ENCODE measurements around the gene RELL1.
A peak's percentile ranks its signal among the peaks of the same experiment; 100 is the strongest.
"Not testable (repeated sequence)": the region's sequence is repeated elsewhere in the genome, so short reads cannot be mapped to it uniquely, and the experiment has no call there.

Gene RELL1

DNA sequence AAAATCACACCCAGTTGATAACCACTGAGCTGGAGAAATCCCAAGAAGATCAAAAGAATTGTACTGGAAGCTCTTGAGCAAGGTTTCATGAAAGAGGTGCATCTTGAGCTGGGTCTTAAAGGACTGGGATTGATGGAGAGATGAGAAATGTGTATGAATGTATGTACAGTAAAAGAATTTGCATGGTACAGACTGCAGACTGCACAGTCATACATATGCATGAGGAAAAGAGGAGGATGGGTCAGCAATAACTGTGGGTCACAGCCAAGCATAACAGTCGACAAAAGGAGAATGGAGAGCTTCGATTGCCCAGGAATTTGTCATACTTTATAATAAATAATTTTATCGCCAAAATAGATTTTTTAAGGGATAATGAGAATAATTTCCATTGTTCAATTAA is 4.8 kb upstream of the RELL1 start:
- no peak for DNase-seq

DNA sequence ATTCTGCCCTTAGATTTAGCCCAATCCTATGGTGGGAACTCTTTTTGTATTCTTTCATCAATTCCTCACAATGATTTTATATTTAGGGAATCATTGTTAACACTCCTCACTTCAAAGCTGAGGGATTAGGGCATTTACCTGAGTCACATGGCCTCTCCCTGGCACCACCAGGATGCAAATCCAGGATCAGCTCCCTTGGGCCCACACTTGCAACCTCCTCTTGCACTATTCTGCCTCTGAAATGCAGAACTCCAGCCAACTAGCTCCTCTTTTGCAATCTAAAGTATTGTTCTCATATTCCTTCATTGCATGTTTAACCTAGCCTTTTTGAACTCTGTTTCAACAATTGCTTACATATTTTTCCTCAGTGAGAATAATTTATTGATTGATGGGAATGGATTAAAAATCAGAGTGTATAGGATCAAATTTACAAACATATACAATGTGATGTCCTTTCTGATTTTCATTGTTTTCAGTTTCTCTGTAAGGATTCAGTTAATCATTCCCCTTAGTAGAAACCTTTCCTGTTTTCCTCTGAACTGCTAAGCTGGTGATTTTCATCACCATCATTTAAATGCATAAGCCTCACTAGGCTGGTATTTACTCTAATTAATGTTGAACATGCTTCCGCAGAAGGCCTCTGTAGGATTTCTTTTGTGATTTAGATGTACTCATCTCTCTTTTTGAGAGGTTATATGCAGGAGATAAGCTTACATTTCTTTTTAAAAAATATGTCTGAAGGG is 3.3 kb upstream of the RELL1 start:
- DNase-seq = no peak

DNA sequence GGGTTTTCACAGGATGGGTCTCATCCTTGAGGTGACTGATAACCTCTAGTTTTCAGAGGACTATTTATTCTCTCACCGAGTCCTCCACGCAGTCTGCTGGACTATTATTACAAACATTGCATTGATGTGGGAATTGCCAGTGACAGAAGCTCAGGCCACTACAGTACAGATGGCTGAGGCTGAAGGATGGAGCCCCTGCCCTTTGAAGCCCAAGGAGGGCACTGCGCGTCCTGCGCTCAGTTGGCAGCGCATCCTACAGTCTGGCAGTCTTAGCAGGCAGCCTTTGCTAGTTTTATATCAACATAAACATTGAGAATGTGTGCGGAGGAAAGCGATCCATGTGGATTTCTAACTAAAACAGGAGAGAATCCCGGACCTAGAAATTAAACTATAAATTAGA is 1.5 kb upstream of the RELL1 start:
- DNase-seq = no peak

DNA sequence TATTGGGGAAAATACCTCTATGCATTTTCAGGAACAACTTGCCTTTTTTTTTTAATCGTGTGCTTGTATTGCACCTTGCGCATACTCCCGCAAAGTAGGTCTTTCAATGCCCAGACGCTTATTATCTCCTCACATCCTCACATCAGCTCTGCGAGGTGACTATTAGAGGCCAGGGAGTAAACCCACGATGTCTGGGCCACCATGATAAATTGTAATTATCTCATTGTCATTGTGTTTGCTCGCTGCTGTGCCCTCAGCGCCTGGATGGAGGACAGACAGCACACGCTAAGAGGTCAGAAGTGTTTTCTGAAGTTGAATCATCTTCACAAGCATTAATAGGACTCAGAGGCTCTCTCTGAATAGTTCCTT is 1.0 kb upstream of the RELL1 start:
- peak; percentile 46 for DNase-seq

DNA sequence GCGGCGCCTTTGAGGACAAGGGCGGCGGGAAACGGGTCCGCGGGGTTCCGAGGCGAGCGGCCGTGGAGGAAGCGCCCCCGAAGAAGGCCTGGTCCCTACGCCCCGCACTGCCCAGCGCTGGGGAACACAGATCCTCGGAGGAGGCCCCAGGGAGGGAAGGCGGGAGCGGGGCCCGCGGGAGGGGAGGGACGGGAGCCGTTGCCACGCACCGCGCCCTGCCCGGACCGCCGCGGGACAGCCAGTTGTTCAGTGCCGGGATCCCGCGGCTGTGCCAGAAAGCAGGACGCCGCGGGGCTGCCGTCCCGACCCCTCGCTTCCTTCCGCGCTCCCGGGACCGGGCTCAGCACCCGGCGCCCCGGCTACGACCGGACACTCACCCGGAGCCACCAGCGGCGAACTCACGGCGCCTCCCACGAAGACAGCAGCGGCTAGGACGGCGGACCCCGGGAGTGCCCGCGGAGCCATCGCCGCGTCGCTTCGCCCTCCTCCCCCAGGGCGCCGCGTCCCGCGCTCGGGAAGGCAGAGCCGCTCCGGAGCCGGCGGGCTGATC is 278 bp downstream of the RELL1 start:
- peak; percentile 25 for DNase-seq

DNA sequence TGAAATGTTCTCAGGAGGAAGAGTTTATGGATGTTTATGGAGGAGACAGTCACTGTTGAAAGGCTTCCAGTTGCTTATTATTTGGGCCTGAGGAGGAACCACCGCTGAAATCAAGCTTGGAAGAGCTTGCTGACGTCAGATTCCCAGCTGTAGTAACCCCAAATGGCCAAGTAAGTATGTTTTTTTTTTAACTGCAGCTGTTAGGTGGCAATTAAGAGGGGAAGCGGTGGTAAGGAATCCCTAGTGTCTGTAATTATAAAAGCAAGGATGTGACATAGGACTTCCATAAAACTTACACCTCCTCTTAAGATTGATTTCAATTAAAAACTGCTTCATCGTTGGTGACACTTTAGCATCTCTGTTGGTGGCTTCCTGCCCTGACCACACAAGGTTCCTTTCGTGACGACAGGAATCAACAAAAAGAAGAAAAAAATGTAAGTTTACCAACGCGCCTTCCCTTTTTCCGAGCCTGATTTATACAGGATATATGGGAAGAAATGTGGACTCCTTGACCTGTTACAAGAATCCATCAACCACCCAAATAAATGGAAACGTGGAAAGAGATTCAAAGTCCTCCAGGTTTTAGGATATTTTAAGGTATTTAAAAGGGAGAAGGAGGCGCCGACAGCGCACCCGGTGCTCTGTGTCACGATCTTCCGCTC is 884 bp downstream of the RELL1 start:
- DNase-seq = no peak

DNA sequence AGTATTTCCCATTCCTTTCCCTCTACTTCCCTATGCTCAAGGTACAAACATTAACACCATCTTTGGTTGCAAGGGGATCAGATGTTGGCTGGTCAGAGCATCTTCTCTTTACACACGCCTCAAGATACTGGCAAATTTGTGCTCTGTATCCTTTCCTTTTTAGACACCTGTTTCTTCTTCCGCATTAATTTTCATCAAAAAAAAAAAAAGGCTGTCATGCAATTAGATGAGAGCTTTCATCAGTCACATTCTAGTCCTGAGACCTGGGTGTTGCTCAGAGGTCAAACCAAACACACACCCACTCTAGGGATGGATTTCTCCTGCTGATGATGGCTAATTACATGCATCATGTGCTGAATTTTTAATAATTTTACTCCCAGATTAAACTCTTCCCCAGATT is 2.0 kb downstream of the RELL1 start:
- no peak for DNase-seq

DNA sequence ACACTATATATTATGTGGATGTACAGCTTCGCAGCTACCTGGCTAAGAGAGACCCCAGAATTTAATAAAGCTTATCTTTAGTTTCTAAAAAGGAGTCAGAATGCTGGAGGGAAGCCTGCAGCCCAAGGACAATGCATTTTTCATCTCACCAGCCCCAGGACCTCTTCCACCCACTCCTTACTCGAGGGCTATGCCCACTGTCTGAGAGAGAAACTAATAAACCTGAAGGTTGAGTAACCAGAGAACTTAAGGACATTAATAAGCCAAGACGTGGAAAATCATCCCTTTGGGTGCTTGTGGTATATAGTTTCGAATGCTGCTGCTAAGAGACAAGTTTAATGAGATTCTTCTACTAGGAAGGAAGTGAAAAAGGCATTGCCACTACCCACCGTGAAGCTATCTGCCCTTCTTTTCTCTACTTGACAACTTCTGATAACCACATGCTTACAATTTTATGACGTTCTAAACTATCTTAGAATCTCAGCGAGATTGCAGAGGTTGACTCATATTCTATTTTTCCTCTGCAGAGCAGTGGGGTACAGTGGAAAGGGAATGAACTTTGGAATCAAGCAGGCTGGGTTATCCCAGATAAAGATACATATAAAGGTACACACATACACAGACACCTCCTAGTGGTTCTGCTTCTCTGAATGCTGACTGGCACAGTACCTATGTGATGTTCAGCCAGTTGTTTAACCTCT is 3.3 kb downstream of the RELL1 start:
- no peak for DNase-seq

DNA sequence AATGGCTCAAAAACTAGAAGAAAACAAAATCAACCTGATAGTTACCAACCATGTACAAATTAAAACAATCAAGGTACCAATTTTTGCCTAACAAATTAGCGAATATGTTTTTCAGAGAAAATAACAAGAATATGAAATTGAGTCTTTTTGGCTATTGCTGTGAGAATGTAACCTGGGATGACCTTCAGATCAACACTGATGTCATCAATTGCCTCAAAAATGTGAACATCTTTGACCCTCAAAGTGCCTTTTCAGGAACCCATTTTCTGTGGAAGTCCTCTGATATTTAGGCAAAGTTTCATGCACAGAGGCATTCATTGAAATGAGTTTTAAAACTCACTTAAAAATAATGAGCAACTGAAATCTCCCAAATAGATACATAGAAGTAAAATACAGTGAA is 6.1 kb downstream of the RELL1 start:
- DNase-seq = no peak

DNA sequence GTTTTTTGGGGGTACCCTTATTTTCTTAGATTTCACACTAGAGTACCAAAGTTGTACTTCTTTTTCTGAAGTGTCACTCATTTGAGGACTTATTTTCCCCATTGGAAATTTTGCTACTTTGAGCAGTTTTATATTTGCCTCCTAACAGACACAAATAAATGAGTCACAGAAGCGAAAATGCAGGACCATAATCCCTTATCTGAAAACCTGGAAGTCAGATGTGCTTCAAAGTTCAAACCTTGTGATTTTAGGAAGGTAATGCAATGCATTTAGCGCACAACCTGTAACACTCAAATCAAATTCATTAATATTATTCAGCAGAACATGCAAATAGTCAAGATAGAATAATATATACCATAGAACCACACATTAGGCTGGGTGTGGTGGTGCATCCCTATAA is 6.9 kb downstream of the RELL1 start:
- DNase-seq = no peak

DNA sequence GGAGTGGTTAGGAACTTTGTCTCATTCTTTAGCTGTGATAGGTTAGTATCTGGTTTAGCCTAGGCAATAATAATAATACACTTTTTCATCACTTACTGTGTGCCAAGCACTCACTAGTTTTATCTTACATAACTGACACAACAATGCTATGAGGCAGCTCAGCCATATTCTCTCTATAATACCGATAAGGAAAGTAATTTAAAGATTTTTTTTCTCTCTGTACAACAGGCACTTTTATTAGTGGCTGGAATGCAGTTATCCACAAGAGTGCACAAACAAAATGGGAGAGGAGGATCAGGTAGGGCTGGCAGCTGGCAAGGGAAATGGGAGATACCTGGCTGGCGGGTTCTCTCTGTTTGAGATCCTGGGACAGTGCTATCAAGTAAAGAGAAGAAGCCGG is 7.6 kb downstream of the RELL1 start:
- no peak for DNase-seq

DNA sequence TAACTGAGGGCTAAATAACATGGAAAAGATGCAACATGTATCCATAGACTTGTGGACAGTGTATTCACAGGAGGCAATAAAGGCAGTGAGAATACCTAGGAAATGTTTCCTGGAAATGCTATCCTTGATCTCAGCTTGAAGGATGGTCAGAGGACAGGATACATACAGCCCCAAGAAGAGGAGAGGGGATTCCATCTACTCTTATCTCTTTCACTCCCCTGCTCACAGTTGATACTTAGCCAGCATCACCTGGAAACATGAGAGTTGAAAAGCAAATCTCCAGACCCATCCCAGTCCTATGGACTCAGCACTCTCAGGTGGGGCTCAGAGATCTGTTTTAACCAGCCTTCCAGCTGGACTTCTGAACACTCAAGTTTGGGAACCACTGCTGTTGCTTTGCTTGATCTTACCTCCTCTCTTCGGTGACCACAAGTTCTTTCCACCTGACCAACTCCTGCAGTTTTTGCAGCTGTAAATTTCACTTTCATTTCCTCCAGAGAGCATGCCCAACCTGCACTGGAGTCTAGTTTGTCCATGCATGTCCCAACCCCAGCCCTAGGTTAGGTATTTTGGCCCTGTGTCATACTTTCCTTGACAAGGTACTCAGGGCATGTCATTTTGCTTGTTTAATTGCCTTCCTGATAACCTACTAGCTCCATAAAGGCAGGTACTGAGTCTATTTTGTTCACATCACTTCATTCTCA is 10.4 kb downstream of the RELL1 start:
- DNase-seq = no peak

DNA sequence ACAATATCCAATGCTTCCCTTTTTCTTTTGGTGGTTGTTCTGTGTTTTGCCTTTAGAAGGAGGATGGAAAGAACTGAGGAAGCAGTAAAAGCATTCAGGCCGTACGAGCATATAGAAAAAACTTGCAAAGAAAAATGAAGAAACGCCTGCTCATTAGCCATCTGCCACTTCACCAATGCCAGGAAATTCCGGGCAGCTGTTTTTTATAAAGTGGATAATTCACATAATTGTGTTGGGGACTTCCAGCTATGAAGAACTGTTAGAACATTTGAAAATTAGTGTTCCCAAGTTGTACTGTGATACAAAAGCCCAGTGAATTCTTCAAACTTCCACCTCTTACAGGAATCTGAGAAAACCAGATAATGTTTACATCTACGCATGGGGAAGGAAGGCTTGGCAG is 11.7 kb downstream of the RELL1 start:
- DNase-seq = no peak

DNA sequence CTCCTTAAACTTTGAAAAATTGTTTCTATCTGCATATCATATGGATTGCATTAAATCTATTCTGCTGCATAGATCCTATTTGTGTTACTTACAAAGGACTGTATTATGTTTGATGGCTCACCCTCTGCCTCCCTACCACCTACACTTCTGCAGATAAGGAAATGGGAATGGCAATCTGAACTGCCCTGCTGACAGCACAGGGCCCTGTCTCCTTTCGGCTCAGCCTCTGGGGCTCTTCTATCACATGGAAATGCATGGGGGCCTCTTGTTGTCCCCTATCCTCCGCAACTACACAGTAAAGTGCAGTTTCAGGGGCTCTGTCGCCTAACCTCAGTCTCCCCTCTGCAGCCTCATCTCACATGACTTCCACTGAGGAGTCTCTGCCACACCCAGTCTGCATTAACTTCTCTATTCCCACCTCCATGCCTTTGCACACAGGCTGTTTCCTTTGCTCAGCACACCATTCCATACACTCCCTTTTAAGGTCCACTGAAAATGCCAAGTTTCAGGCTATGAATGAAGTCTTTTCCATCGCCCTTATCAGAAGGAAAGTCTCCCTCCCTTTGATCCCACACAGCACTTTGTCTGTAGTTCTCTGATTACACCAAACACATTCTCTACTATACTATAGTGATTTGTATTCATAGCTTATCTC is 12.5 kb downstream of the RELL1 start:
- no peak for DNase-seq

DNA sequence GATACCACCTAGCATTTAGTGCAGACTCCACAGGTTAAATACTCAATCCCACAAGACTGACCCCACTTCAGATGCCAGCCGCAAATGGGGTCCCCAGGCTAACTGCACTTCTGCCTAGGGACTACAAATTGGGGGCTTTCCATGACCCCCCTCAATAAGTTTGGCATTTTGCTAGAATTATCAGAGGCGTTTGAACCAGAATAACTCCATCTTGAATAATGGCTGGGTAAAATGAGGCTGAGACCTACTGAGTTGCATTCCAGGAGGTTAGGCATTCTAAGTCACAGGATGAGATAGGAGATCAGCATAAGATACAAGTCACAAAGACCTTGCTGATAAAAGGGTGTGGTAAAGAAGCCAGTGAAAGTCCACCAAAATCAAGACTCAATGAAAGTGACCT is 15.1 kb downstream of the RELL1 start:
- no peak for DNase-seq

DNA sequence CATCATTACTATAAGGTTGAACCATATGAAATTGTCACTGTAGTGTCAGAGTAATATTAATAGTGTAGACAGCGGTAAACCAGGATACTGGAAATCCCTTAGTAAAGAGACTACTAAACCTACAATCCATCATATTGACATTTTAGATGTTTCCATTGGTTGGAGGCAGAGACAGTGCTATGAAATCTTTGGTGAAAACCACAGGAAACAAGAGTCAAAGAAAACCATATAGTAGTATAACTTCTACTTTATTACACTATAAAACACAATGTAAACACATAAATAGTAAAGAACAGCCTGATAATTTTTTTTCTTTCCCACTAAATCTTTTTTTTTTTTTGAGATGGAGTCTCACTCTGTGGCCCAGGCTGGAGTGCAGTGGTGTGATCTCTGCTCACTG is 15.9 kb downstream of the RELL1 start:
- no peak for DNase-seq

DNA sequence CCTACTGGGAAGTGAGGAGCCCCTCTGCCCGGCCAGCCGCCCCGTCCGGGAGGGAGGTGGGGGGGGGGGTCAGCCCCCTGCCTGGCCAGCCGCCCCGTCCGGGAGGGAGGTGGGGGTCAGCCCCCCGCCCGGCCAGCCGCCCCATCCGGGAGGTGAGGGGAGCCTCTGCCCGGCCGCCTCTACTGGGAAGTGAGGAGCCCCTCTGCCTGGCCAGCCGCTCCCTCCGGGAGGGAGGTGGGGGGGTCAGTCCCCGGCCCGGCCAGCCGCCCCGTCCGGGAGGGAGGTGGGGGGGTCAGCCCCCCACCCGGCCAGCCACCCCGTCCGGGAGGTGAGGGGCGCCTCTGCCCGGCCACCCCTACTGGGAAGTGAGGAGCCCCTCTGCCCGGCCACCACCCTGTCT is 17.1 kb downstream of the RELL1 start:
- not testable (repeated sequence) for DNase-seq

DNA sequence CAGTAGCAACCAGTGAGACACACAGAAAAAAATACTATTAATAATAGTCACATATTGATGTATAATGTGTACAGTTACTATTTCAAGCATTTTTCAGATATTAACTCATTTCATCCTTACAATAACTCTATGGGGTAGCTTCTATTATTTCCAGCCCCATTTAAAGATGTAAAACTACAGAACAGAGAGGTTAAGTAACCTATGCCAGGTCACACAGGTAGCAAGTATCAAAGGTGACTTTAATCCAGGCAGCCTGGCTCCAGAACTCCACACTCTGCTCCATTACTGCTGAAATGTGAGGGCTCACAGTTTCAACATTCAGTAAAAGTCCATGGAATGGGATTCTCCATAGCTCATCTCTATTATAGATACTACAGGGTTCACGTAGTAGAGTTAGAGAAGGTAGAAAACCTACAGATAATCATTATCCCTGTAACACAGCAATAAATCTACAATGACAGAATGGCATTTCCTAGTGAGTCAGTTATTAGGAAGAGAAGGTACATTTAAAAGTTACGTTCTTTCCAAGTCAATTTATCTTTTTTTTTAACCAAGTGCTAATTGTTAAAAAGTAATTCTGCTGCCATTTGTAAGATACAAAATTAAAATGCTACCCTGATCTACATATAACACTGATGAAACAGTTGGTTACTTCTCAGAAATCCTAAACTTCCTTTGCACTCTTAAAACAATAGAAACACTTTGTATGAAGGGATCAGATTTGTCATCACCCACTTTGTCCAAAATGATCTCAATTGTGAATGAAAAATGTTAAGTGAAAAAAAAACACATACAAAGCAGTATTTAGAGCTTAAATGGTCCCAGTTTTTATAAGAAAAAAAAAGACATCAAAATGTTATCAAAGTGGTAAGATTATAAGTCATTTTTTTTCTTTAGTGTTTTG is 18.7 kb downstream of the RELL1 start:
- DNase-seq = no peak

DNA sequence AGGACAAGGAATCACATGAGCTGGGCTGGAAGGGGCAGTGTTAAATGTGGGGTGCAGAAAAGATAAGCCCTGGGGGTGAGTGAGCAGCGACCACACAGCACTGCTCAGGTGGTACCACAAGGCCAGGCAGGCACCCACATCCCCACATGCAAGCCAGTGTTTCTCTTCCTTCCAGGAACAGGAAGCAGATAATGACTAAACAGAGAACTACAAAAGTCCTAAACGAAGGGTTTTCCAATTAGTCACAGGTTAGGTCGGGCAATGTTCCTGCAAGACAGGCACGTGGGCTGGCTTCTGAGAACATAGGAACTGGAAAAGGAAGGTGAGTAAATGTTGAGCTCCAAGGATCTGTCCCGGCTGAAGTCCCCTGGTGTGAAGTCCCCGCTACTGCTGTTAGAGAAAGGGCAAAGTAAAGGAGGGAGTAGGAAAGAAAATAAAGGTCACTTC is 19.5 kb downstream of the RELL1 start:
- DNase-seq = no peak

DNA sequence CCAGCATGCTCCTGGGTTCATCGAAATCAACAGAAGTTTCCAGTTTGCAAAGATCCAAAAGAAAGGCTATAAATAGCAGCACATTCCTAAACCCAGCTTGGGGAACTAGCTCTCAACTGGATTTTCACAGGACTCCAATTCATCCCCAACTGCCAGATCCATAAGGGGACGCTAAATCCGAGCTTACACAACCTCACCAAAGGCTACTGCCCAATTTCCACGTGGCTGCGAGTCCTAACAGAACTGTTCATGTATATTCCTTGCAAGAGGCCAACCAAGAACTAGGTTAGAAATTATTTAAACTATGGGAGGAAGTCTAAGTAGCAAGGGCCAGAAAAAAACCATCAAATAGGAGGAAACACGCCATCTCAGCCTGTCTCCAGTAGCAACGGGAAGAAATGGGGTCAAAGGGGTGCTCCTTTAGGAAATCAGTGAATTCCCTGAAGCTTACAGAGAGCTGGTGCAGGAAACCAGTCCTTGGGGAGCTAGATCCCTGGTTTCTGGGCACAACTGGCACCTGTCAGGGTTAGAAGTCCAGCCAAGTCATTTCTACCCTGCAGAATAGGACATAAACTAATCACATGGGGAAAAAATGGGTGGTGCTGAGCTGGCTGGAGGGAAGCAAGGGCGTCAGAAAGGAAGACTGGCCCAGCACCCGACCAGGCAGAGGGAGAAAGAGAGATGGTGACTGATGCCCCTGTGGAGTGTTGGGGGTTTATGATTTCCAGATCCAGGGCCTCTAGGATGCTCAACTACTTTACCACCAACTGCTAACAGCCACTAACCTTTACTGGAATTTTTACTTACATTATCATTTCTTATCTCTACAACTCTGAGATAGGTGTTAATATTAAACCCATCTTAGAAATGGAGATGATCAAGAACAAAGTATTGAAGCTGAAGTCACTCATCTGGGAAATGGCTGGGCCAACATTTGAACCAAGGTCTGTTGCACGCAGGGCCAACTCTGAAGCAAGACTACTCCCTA is 20.5 kb downstream of the RELL1 start:
- DNase-seq = no peak

Measured in NCI-H345 (cell line).